Heart right ventricle (tissue), 16 donors: ENCODE data around the gene NPTXR. TPM values are rescaled to one million over a fixed set of nuclear protein-coding genes. Genes with fewer than 3 reads are reported as not detected.
A peak's percentile ranks its signal among the peaks of the same experiment; 100 is the strongest.

Experiments
- ATAC-seq, 8 donors: fragments of 200-7000 bp; cut with Tn5 transposase; one replicate each; pipeline ENCODE4 v1.9.1; 2020; ENCODE audit warnings: mild to moderate bottlenecking in 8 of 8, moderate library complexity in 8 of 8, moderate number of reproducible peaks in 1 of 8
- DNase-seq, 2 donors: peaks; one replicate each; pipeline ENCODE4 v3.0.0-alpha.2; 2020
- H3K27ac ChIP-seq, 10 donors: fragments of 200-600 bp; sonication (generic) in 2 of 10; one replicate each; pipeline versions ENCODE4 v1.5.0 to v1.8.0; 2020 to 2022; ENCODE audit warnings: mild to moderate bottlenecking in 3 of 10
- H3K27me3 ChIP-seq, 7 donors: fragments of 200-600 bp; one replicate each; pipeline ENCODE4 v1.8.0; 2021 to 2022; ENCODE audit warnings: mild to moderate bottlenecking in 2 of 7
- H3K36me3 ChIP-seq, 9 donors: fragments of 200-600 bp; sonication (generic) in 1 of 9; one replicate each; pipeline versions ENCODE4 v1.5.0 to v1.8.0; 2020 to 2022; ENCODE audit warnings: mild to moderate bottlenecking in 2 of 9
- H3K4me1 ChIP-seq, 9 donors: fragments of 200-600 bp; sonication (generic) in 1 of 9; one replicate each; pipeline versions ENCODE4 v1.5.0 to v1.8.0; 2020 to 2022; ENCODE audit warnings: mild to moderate bottlenecking in 4 of 9
- H3K4me3 ChIP-seq, 10 donors: fragments of 200-600 bp; sonication (generic) in 2 of 10; one replicate each; pipeline versions ENCODE4 v1.5.0 to v1.8.0; 2020 to 2022; ENCODE audit warnings: mild to moderate bottlenecking in 7 of 10, moderate library complexity in 2 of 10
- H3K9me3 ChIP-seq, 11 donors: fragments of 200-600 bp in 10 of 11; sonication (generic) in 2 of 11; one replicate each; pipeline versions ENCODE4 v1.5.0 to v1.8.0; 2013 to 2022; ENCODE audit warnings: mild to moderate bottlenecking in 2 of 11, control low read depth in 1 of 11, moderate library complexity in 1 of 11
- WGBS, 2 donors: extraction: QIAGEN DNeasy Blood & Tissue Kit; methylation state at CpG; one replicate each; pipeline ENCODE4 v1.1.7; 2013; ENCODE audit warnings: inconsistent platforms in 1 of 2; 5-methylcytosine and 5-hydroxymethylcytosine counted together
- intact Hi-C, 10 donors: fragments of 100-400 bp; cut with DNase I; formaldehyde crosslinking; loops; one replicate each; pipeline versions ENCODE4 v1.11.1 to v1.14.2; 2022
- polyA plus RNA-seq, 2 donors: library from polyadenylated mRNA; stranded (reverse); fragments of 200-250 nt; gene quantifications; one replicate each; pipeline ENCODE4 v1.2.3, GENCODE V29; 2013
- total RNA-seq, 10 donors: library from RNA; stranded (reverse); fragmentation: NEBNext Ultra II Directional in 3 of 10; extraction: Animal tissue kit (Norgen Biotek cat#: 25700) in 3 of 10; gene quantifications; one replicate each; pipeline versions ENCODE4 v1.2.1 to v1.2.4, GENCODE V29; 2021 to 2023
- TF ChIP-seq, protein P1 (sequence below), 9 donors: fragments of 200-600 bp; sonication (generic) in 2 of 9; IDR thresholded peaks; one replicate each; pipeline versions ENCODE4 v1.5.0 to v1.8.0; 2021 to 2022; ENCODE audit warnings: antibody characterized with exemption in 9 of 9, mild to moderate bottlenecking in 5 of 9, moderate library complexity in 1 of 9
- donor health status: Arrhythmogenic right ventricular cardiomyopathy.
- donor health status: ischemic (EF 13 %, LVEDD 7.1; RV severe dilation, severe dysfunction).
- donor health status: healthy with polysubstance abuse.
- donor health status: DM: no; HTN: yes; CAD: no.
- donor health status: DM: no; HTN: no; CAD: no.
- donor health status: ischemic (EF 25% LVEDD 6.9; RV normal size, moderate dysfunction).
- donor health status: ischemic (EF 25% LVEDD 5.7; RV mildly dilated, moderate dysfunction).
- donor health status: healthy.
- donor health status: DM: yes; HTN: yes; CAD: no.
- donor health status: Ischemic cardiomyopathy.
- donor health status: ischemic (EF 35%, LVEDD 5.7; RV mildly dilated, moderate dysfunction).
- donor health status: nonischemic (EF 11% LVEDD 7.7; RV severe dilation, severe dysfunction).
- donor health status: DM: yes; HTN: yes; CAD: no.
- donor health status: PGD.
- donor health status: ischemic (EF 29% LVEDD 5.4; RV normal size, mild dysfunction).
- donor health status: nonischemic (EF 23%, LVEDD 6.1; RV moderate dilation, normal function).

The NPTXR gene
- total and polyA plus RNA-seq, 12 donors, result 8.6 to 32.9 (median 21.4) TPM

DNA sequence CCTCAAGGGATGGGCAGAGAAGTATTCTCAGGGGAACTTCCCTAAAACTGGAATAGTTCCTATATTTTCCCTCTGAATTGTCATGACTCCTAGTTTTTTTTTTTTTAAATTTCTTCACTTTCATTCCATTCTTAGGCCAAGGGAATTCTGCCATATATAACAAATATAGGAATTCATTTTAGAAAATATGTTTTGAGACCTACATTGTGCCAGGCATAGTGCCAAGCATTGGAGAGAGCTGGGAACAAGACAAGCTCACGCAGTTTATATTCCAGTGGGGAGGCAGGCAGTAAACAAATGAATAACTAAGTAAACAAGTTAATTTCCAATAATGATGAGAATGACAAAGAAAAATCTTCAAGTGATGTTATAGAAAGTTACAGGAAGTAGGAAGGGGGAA lies 2.6 kb upstream of the NPTXR start:
- intact Hi-C loops, result loop anchor here in 1 of 10 donors (10.0 kb wide), 1 partner anchor 72 kb away; no protein-coding TSS in a partner anchor
- H3K4me3 ChIP-seq, result no peak overlapping the region
- H3K27me3 ChIP-seq, result peaks cover 0 to 53% (median 13%) of the 10 kb centered on the region in 7 donors
- 85 to 93% methylated on average over 1 of the region's 1 CpG for WGBS, 2 donors
- H3K9me3 ChIP-seq, result no peaks in the 10 kb centered on the region
- DNase-seq (no peak), ATAC-seq (no peak)
- no peak overlapping the region for H3K27ac ChIP-seq
- H3K36me3 ChIP-seq, result no peaks in the 10 kb centered on the region
- TF ChIP-seq, protein P1, sequence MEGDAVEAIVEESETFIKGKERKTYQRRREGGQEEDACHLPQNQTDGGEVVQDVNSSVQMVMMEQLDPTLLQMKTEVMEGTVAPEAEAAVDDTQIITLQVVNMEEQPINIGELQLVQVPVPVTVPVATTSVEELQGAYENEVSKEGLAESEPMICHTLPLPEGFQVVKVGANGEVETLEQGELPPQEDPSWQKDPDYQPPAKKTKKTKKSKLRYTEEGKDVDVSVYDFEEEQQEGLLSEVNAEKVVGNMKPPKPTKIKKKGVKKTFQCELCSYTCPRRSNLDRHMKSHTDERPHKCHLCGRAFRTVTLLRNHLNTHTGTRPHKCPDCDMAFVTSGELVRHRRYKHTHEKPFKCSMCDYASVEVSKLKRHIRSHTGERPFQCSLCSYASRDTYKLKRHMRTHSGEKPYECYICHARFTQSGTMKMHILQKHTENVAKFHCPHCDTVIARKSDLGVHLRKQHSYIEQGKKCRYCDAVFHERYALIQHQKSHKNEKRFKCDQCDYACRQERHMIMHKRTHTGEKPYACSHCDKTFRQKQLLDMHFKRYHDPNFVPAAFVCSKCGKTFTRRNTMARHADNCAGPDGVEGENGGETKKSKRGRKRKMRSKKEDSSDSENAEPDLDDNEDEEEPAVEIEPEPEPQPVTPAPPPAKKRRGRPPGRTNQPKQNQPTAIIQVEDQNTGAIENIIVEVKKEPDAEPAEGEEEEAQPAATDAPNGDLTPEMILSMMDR (IDR thresholded peaks at IDR 0.05), result no peak
- peaks cover 3 to 20% (median 8%) of the 10 kb centered on the region in 9 donors for H3K4me1 ChIP-seq

DNA sequence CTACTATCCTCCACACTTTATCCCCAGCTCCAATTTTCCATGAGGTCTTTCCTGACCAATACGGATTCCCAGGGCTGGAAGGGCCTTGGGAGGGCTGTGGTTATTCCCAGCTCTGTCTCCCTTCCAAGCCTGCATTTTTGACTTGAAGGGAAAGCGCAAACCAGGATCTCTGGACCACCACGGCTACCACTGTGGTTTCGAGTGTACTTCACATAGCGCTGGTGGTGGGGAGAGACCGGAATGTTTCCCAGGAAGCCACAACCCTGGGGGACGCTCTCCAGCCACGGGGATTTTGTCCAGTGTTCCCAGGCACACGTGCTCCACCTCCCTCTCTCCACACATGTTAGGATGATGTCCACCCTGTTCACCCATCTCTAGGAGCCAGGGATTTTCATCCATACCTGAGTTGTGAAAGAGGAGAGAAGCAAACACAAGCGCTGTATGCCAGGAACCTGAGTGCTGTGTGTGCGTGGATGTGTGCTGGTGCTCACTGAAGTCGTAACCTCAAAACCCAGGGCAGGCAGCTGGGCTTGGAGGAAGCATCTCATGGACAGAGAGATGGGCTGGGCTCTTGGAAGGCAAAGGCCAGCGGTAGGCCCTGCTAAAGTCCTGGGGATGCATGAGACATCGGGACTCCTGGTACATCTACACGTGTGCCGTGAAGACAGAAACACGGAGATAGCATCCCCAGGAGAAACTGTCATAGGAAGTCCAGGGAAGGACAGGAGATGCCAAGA lies 1.3 kb upstream of the NPTXR start:
- WGBS, 2 donors, result 62% methylated on average over 17 of the region's 17 CpGs

DNA sequence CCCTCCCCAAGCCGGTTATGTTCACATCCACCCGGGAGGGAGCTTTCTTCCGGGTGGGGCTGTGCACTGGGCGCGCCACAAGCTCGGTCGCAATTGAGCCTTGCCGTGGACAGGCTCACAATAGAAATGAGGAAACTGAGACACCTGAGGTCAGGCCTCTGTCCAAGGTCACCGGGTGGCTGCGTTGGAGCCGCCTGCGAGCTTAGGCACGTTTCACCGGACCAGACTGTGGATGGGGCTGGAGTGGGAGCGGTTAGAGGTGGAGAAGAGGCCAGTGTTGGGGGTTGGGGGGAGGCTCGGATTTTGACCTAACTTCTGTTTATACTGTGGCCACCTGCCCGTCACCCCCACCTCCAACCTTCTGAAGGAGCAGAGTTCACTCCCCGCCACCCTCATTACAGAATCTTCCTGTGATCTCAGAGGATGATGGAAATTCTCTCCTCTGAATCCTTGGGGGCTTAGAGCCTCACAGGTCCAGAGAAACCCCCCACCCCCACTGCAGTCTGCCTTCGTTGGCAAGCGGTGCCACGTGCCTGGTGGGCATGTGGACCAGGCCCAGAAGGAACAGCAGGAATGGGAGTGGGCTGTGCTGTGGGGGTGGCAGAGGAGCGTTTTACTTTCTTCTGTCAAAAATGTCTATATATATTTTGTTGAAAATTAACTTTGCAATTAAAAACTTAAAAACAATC lies 631 bp upstream of the NPTXR start:
- intact Hi-C loops, result loop anchor here in 6 of 10 donors (5.0 to 10.0 kb wide), 7 partner anchors 47 to 77 kb away; partner anchors contain the start of gene DNAL4 (in 1 of the 6)
- TF ChIP-seq, protein P1 (IDR thresholded peaks at IDR 0.05), result no peak
- Histone ChIP-seq H3K4me3 (peak overlapping the region in 9 of 10 donors; percentile 30 to 56 (median 43)), H3K27ac (peak overlapping the region in 8 of 10 donors; percentile 48 to 66 (median 58)), H3K9me3 (no peaks in the 10 kb centered on the region), H3K4me1 (peaks cover 3 to 20% (median 12%) of the 10 kb centered on the region in 9 donors), H3K27me3 (peaks cover 0 to 66% (median 14%) of the 10 kb centered on the region in 7 donors), H3K36me3 (no peaks in the 10 kb centered on the region)
- peak in 7 of 8 donors; percentile 12 to 35 (median 18) for ATAC-seq
- WGBS, 2 donors, result 20 to 25% methylated on average over 22 of the region's 22 CpGs
- DNase-seq, result no peak

More for the DNA sequence above, 1.3 kb upstream of the NPTXR start:
- no peak for DNase-seq
- ATAC-seq, result no peak
- H3K36me3 ChIP-seq, result no peaks in the 10 kb centered on the region
- H3K9me3 ChIP-seq, result no peaks in the 10 kb centered on the region
- TF ChIP-seq, protein P1 (IDR thresholded peaks at IDR 0.05), result no peak
- intact Hi-C loops, result loop anchor here in 1 of 10 donors (10.0 kb wide), 1 partner anchor 70 kb away; no protein-coding TSS in a partner anchor
- peaks cover 0 to 61% (median 14%) of the 10 kb centered on the region in 7 donors for H3K27me3 ChIP-seq
- no peak overlapping the region for H3K27ac ChIP-seq
- peaks cover 3 to 20% (median 12%) of the 10 kb centered on the region in 9 donors for H3K4me1 ChIP-seq
- H3K4me3 ChIP-seq, result no peak overlapping the region

DNA sequence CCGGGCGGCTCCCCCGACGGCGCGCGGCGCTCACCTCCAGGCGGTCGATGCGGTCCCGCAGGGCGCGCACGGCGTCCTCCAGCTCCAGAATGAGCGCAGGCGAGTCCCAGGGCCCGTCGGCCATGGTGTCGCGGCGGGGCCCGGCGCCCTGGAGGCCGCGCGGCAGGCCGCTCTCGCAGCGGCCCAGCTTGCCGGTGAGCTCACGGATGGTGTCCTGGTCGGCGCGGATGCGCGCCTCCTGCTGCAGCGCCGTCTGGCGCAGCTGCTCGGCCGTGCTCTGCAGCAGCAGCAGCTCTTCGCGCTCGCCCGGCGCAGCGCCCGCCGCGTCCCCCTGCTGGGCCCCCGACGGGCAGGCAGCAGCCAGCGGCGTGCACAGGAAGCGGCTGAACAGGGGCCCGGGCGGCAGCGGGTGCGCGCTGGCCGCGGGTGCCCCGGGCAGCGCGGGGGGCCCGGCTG lies 599 bp downstream of the NPTXR start:
- intact Hi-C loops, result loop anchor here in 7 of 10 donors (2.0 to 10.0 kb wide), 8 partner anchors 46 to 76 kb away; partner anchors contain the start of gene DNAL4 (in 1 of the 7)
- 0 to 1% methylated on average over 64 to 68 of the region's 68 CpGs for WGBS, 2 donors
- Histone ChIP-seq H3K4me3 (peak overlapping the region; percentile 18 to 64 (median 50)), H3K27me3 (peaks cover 0 to 66% (median 13%) of the 10 kb centered on the region in 7 donors), H3K9me3 (no peaks in the 10 kb centered on the region), H3K4me1 (peaks cover 3 to 20% (median 12%) of the 10 kb centered on the region in 9 donors), H3K36me3 (no peaks in the 10 kb centered on the region), H3K27ac (peak overlapping the region in 8 of 10 donors; percentile 39 to 67 (median 60))
- peak; percentile 53 to 80 (median 75) for ATAC-seq
- DNase-seq, result peak in 1 of 2 donors; percentile 60
- TF ChIP-seq, protein P1 (IDR thresholded peaks at IDR 0.05), result peak in 6 of 9 donors; percentile 9 to 58 (median 42)
